Heart left ventricle (tissue), 16 donors: ENCODE results near the gene MAGEB16. TPM values are rescaled to one million over a fixed set of nuclear protein-coding genes. Genes with fewer than 3 reads are reported as not detected.

Source experiments
- ATAC-seq, 4 donors: fragments of 200-7000 bp; cut with Tn5 transposase; one replicate each; pipeline ENCODE4 v1.9.1; 2020 to 2022; ENCODE audit warnings: moderate library complexity in 4 of 4, mild to moderate bottlenecking in 3 of 4, moderate number of reproducible peaks in 1 of 4
- DNase-seq, 5 donors: peaks; one replicate each; pipeline ENCODE4 v3.0.0-alpha.2; 2020
- H3K27ac ChIP-seq, 12 donors: fragments of 200-600 bp; sonication (generic) in 4 of 12; one replicate each; pipeline versions ENCODE4 v1.5.0 to v1.8.0; 2016 to 2022; ENCODE audit warnings: mild to moderate bottlenecking in 2 of 12
- H3K27me3 ChIP-seq, 9 donors: fragments of 200-600 bp; sonication (generic) in 2 of 9; one replicate each; pipeline versions ENCODE4 v1.5.1 to v1.8.0; 2016 to 2022; ENCODE audit warnings: mild to moderate bottlenecking in 3 of 9
- H3K36me3 ChIP-seq, 9 donors: fragments of 200-600 bp; sonication (generic) in 2 of 9; one replicate each; pipeline versions ENCODE4 v1.5.0 to v1.8.0; 2018 to 2022; ENCODE audit warnings: mild to moderate bottlenecking in 2 of 9
- H3K4me1 ChIP-seq, 12 donors: fragments of 200-600 bp; sonication (generic) in 4 of 12; one replicate each; pipeline versions ENCODE4 v1.5.0 to v1.8.0; 2016 to 2022; ENCODE audit warnings: mild to moderate bottlenecking in 3 of 12
- H3K4me3 ChIP-seq, 12 donors: fragments of 200-600 bp; sonication (generic) in 4 of 12; one replicate each; pipeline versions ENCODE4 v1.5.0 to v1.8.0; 2017 to 2022; ENCODE audit warnings: mild to moderate bottlenecking in 9 of 12, moderate library complexity in 4 of 12
- H3K9me3 ChIP-seq, 12 donors: fragments of 200-600 bp; sonication (generic) in 4 of 12; one replicate each; pipeline versions ENCODE4 v1.5.0 to v1.8.0; 2016 to 2022; ENCODE audit warnings: mild to moderate bottlenecking in 1 of 12
- POLR2A ChIP-seq, 2 donors: fragments of 450-650 bp; IDR thresholded peaks; one replicate each; pipeline ENCODE4 v1.6.1; 2017; ENCODE audit warnings: antibody characterized with exemption in 2 of 2, mild to moderate bottlenecking in 2 of 2, moderate library complexity in 2 of 2
- WGBS, 4 donors: extraction: QIAGEN DNeasy Blood & Tissue Kit in 2 of 4; methylation state at CpG; one replicate each; pipeline versions ENCODE4 v1.1.5 to v1.1.7; 2013 to 2018; 5-methylcytosine and 5-hydroxymethylcytosine counted together
- intact Hi-C, 10 donors: fragments of 100-400 bp; cut with DNase I; formaldehyde crosslinking; loops; one replicate each; pipeline versions ENCODE4 v1.11.1 to v1.14.2; 2022
- polyA plus RNA-seq, 2 donors: library from polyadenylated mRNA; stranded (reverse); fragments of 200-250 nt; gene quantifications; one replicate each; pipeline ENCODE4 v1.2.3, GENCODE V29; 2013
- total RNA-seq, 9 donors: library from RNA; depleted of rRNA in 2 of 9; stranded (reverse); fragments of >200 nt in 2 of 9; fragmentation: NEBNext Ultra II Directional in 3 of 9; extraction: Animal tissue kit (Norgen Biotek cat#: 25700) in 3 of 9; gene quantifications; one replicate each; pipeline versions ENCODE4 v1.1.0 to v1.2.4, GENCODE V29; 2016 to 2023
- TF ChIP-seq, protein P1 (sequence below), 12 donors: fragments of 200-600 bp; sonication (generic) in 4 of 12; IDR thresholded peaks; one replicate each; pipeline versions ENCODE4 v1.5.0 to v1.8.0; 2018 to 2022; ENCODE audit warnings: antibody characterized with exemption in 12 of 12, mild to moderate bottlenecking in 5 of 12
- donor health status: ischemic (EF 13 %, LVEDD 7.1; RV severe dilation, severe dysfunction).
- donor health status: healthy with polysubstance abuse.
- donor health status: DM: no; HTN: yes; CAD: no.
- donor health status: DM: no; HTN: no; CAD: no.
- donor health status: ischemic (EF 25% LVEDD 6.9; RV normal size, moderate dysfunction).
- donor health status: ischemic (EF 25% LVEDD 5.7; RV mildly dilated, moderate dysfunction).
- donor health status: healthy.
- donor health status: DM: yes; HTN: yes; CAD: no.
- donor health status: ischemic (EF 35%, LVEDD 5.7; RV mildly dilated, moderate dysfunction).
- donor health status: nonischemic (EF 11% LVEDD 7.7; RV severe dilation, severe dysfunction).
- donor health status: DM: yes; HTN: yes; CAD: no.
- donor health status: PGD.
- donor health status: ischemic (EF 29% LVEDD 5.4; RV normal size, mild dysfunction).
- donor health status: nonischemic (EF 23%, LVEDD 6.1; RV moderate dilation, normal function).

MAGEB16 gene
- total and polyA plus RNA-seq, 11 donors = not detected

DNA sequence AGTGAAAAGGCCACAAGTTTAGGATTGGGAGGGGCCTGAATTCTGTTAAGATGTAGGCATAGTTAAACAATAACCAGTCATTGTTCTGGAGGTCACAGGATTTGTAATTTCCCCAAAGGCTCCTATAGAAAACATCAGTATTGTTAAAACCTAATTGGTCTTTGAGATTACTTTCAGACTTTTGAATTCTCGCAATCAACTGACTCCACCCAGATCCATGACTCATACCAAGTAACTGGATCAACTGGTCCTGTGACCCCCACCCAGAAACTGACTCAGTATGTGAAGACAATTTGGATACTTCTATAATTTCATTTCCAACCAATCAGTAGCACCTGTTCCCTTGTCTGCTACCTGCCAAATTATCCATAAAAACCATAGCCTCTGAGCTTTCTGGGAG, 28.4 kb downstream of the MAGEB16 start:
- WGBS, 4 donors = 46 to 80% (median 55%) methylated on average over 1 of the region's 1 CpG
- Histone ChIP-seq H3K9me3 (no peaks in the 10 kb centered on the region), H3K27me3 (no peaks in the 10 kb centered on the region), H3K4me1 (no peaks in the 10 kb centered on the region), H3K36me3 (no peaks in the 10 kb centered on the region), H3K27ac (no peak overlapping the region), H3K4me3 (no peak overlapping the region)
- intact Hi-C loops = no loop called here
- no peak for ATAC-seq
- no peak for DNase-seq
- no peak for TF ChIP-seq POLR2A (IDR thresholded peaks at IDR 0.05)
- TF ChIP-seq, protein P1, sequence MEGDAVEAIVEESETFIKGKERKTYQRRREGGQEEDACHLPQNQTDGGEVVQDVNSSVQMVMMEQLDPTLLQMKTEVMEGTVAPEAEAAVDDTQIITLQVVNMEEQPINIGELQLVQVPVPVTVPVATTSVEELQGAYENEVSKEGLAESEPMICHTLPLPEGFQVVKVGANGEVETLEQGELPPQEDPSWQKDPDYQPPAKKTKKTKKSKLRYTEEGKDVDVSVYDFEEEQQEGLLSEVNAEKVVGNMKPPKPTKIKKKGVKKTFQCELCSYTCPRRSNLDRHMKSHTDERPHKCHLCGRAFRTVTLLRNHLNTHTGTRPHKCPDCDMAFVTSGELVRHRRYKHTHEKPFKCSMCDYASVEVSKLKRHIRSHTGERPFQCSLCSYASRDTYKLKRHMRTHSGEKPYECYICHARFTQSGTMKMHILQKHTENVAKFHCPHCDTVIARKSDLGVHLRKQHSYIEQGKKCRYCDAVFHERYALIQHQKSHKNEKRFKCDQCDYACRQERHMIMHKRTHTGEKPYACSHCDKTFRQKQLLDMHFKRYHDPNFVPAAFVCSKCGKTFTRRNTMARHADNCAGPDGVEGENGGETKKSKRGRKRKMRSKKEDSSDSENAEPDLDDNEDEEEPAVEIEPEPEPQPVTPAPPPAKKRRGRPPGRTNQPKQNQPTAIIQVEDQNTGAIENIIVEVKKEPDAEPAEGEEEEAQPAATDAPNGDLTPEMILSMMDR (IDR thresholded peaks at IDR 0.05) = no peak

DNA sequence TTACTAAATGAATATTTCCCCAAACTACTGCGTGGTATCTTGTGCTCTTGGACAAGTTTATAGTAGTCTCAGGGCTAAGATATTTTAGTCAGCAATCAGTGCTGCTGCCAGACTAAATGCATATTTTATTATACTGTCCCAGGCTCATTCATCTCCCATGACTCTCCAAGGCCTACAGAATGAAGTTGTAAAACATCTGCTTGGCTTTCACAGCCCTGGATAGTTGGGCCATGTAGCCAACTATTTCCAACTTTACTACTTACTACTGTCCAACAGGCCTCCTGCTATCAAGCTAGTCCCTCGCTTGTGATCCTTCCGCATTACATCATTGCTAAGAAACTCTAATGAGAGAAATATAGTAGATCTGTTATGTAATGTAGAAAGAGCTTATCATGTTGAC, 31.4 kb downstream of the MAGEB16 start:
- intact Hi-C loops = no loop called here
- Histone ChIP-seq H3K4me3 (no peak overlapping the region), H3K4me1 (no peaks in the 10 kb centered on the region), H3K27me3 (no peaks in the 10 kb centered on the region), H3K9me3 (no peaks in the 10 kb centered on the region), H3K36me3 (no peaks in the 10 kb centered on the region), H3K27ac (no peak overlapping the region)
- 70 to 78% (median 74%) methylated on average over 3 of the region's 3 CpGs for WGBS, 4 donors
- DNase-seq (no peak), ATAC-seq (no peak)
- TF ChIP-seq POLR2A (IDR thresholded peaks at IDR 0.05) = no peak
- TF ChIP-seq, protein P1 (IDR thresholded peaks at IDR 0.05) = no peak

DNA sequence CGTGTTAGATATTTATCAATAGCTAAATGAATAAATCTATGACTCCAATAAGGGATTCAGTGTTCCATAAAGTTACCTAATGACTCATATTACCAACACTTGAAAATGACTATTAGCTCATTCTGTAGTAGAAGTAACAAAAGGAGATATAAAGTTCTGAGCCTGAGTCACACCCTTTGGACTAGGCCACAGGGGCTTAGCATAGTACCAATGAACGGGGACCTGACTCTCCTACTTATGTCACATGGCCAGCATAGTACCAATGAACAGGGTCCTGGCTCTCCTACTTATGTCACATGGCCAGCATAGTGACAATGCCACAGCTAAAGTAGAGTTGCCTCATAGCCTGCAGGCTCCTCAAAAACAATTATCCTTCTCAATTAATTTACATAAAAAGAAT, 43.7 kb downstream of the MAGEB16 start:
- ATAC-seq = no peak
- no peak overlapping the region for H3K27ac ChIP-seq
- no peaks in the 10 kb centered on the region for H3K4me1 ChIP-seq
- H3K36me3 ChIP-seq = no peaks in the 10 kb centered on the region
- intact Hi-C loops = no loop called here
- 15 to 35% (median 25%) methylated on average over 2 of the region's 2 CpGs for WGBS, 4 donors
- TF ChIP-seq, protein P1 (IDR thresholded peaks at IDR 0.05) = no peak
- TF ChIP-seq POLR2A (IDR thresholded peaks at IDR 0.05) = no peak
- H3K4me3 ChIP-seq = no peak overlapping the region
- peaks cover 0 to 4% (median 0%) of the 10 kb centered on the region in 9 donors for H3K27me3 ChIP-seq
- DNase-seq = no peak
- no peaks in the 10 kb centered on the region for H3K9me3 ChIP-seq

DNA sequence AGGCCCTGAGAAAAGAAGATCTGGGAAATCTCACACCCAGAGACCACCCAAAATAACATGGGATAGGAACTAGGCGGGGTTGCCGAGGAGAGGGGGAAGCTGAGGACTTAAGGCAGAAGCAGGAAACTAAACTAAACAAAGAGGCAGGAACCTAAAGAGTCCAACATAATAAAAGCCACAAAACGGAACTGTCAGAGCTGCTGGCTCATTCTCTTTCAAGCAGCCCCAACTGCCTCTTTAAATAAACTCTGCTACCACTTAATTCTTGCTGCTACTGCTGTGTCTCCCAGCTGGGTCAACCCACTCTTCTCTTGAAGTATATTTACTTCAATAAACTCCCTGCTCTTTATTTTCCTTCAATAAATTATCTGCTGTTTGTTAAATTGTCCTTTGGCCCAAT, 44.5 kb downstream of the MAGEB16 start:
- Histone ChIP-seq H3K4me3 (no peak overlapping the region), H3K27me3 (peaks cover 0 to 4% (median 0%) of the 10 kb centered on the region in 9 donors), H3K27ac (no peak overlapping the region), H3K9me3 (no peaks in the 10 kb centered on the region), H3K4me1 (no peaks in the 10 kb centered on the region), H3K36me3 (no peaks in the 10 kb centered on the region)
- ATAC-seq (no peak), DNase-seq (no peak)
- TF ChIP-seq, protein P1 (IDR thresholded peaks at IDR 0.05) = no peak
- no peak for TF ChIP-seq POLR2A (IDR thresholded peaks at IDR 0.05)
- 37 to 51% (median 44%) methylated on average over 3 of the region's 3 CpGs for WGBS, 4 donors
- intact Hi-C loops = no loop called here
